Measurements from ENCODE around the gene SYNRG.
"Not testable (repeated sequence)": the region's sequence is repeated elsewhere in the genome, so short reads cannot be mapped to it uniquely, and the experiment has no call there.

GRCh38 chr17:37511642-37512041, 97.6 kb downstream of the SYNRG start:
- not testable (repeated sequence) for TF ChIP-seq CTCF, POLR2A (IDR thresholded peaks at IDR 0.05)
